Activated CD8-positive, alpha-beta memory T cell treated with anti-CD3 and anti-CD28 coated beads, Interleukin-2, amount 50 U/mL, for 4 hours (primary cell): ENCODE results near the gene CALHM3.

Experiments used
- DNase-seq: peaks from one replicate; pipeline ENCODE4 v3.0.0-alpha.2; 2020

Gene CALHM3

GRCh38 chr10:103449208-103450144 is 29.6 kb downstream of the CALHM3 start:
- DNase-seq = no peak

- DNase-seq = no peak
These were observed 30.3 kb downstream of the CALHM3 start for GRCh38 chr10:103448746-103449145.

DNA sequence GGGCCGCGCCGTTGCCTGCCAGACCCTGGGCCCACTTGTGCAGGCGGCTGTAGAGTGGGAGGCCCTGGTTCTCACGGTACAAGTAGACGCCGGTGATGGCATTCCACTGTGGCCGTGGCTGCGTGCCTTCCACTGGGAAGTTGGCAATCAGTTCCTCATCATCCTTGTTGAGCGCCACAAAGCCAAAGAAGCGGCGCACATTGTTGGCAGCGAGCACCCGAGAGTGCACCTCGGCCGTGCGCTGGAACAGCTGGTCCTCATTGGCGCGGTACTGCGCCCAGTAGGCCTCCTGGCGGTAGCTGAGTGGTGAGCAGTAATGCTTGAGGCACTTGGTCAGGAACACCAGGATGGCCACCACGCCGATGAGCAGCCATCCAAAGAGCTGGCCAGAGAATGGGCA is 31.9 kb downstream of the CALHM3 start:
- no peak for DNase-seq

GRCh38 chr10:103445767-103446567 is 33.1 kb downstream of the CALHM3 start:
- DNase-seq = no peak

DNA sequence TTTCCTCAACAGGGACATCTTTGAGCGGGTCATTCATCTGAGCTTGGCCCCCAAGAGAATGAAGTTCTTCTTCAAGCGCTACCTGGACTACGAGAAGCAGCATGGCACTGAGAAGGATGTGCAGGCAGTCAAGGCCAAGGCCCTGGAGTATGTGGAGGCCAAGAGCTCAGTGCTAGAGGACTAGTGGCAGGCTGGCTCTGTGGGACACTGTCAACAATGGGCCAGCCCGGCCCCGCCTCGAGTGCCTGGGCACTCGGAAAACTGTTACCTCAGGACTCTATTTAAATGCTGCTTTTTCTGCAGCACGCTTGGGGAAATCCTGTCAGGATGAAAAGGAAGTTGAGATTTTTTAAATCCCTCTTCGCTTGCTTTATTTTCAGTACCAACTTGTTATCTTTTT is 33.7 kb downstream of the CALHM3 start:
- DNase-seq = no peak

GRCh38 chr10:103444478-103444877 is 34.6 kb downstream of the CALHM3 start:
- no peak for DNase-seq

DNA sequence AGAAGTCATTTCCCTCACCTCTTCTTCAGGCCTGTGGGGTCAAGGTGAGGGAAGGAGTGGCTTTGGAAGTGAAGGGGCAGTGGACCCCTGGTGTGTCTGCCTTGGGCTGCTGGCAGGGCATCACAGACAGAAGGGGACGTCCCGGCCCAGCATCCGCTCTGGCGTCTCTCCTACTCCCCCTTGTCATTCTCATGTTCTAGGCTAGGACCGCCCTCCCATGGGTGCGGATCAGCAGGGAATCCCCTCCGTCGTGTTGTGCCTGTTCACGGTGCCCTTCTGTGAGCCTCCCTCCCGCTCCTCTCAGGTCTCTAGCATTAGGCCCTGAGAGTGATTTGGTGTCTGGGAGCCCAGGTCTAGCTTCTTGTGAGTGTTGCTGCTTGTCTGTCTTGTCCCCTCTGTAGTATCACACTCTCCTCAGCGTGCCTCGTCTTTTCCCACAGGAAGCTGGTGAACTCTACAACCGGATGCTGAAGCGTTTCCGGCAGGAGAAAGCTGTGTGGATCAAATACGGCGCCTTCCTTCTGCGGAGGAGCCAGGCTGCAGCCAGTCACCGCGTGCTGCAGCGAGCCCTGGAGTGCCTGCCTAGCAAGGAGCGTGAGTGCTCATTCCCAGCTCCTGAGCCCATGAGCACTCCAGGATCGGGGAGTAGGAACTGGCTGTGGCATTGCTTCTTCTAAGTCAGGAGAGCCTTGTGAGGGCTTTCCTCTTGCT is 35.4 kb downstream of the CALHM3 start:
- no peak for DNase-seq

GRCh38 chr10:103442031-103442461 is 37.0 kb downstream of the CALHM3 start:
- DNase-seq = no peak

GRCh38 chr10:103441611-103442010 is 37.4 kb downstream of the CALHM3 start:
- DNase-seq = no peak

DNA sequence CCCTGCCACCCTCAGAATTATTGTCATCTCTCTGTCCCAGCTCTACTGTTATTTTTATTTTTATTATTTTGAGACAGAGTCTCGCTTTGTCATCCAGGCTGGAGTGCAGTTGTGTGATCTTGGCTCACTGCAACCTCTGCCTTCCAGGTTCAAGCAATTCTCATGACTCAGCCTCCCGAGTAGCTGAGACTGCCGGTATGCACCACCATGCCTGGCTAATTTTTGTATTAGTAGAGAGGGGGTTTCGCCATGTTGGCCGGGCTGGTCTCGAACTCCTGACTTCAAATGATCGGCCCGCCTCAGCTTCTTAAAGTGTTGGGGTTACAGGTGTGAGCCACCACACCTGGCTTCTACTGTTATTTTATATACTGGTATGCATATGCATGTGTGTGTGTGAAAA is 37.8 kb downstream of the CALHM3 start:
- no peak for DNase-seq

GRCh38 chr10:103440416-103440815 is 38.6 kb downstream of the CALHM3 start:
- DNase-seq = no peak

- no peak for DNase-seq
These were observed 39.3 kb downstream of the CALHM3 start for GRCh38 chr10:103439776-103440175.

- no peak for DNase-seq
These were observed 45.2 kb downstream of the CALHM3 start for GRCh38 chr10:103433858-103434257.

GRCh38 chr10:103431902-103432301 is 47.1 kb downstream of the CALHM3 start:
- DNase-seq = no peak

DNA sequence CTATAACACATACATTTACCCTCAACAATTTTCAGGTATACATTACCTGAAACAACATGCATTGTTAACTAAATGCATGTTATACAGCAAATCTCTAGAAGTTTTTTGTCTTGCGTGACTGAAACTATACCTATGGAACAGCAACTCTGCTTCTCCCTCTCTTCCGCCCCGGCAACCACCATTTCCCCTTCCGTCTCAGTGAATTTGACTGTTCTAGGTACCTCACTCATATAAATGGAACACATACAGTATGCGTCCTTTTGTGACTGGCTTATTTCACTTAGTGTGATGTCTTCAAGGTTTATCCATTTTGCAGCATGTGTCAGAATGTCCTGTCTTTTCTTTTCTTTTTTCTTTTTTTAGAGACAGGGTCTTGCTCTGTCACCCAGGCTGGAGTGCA is 49.4 kb downstream of the CALHM3 start:
- no peak for DNase-seq

DNA sequence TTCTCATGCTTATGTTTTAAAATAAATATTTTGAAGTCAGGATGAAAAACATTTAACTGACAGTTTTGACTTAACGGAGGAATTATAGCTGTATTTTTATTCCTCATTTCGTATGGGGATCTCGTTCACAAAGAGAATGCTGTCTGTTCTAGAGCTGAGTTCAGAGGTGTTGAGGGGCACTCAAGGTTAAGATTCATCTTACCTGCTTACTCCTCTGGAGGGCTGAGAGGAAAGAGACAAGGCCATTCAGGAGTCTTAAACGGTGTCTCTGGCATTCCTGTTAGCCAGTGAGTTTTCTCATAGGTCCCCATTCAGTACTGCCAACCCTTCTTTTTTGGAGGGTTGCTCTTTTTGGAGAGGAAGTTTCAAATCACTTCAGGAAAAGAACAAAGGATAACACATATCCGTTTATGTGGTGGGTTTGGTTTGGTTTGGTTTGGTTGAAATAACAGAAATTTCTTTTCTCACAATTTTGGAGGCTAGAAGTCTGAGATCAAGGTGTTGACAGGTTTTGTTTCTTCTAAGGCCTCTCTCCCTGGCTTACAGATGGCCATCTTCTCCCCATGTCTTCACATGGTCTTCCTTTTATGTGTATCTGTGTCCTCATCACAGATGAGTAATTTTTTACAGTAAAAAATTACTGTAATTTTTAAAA is 49.9 kb downstream of the CALHM3 start:
- no peak for DNase-seq

DNA sequence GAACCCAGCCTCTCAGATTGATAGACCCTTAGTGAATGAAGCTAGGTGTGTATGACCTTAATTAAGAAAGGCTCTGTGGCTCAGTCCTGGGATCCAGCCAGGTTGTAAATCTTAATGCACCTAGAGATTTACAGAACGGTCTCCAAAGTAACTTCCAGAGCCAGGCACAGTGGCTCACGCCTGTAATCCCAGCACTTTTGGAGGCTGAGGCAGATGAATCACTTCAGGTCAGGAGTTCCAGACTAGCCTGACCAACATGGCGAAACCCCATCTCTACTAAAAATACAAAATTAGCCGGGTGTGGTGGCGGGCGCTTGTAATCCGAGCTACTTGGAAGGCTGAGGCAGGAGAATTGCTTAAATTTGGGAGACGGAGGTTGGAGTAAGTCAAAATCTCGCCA is 51.2 kb downstream of the CALHM3 start:
- DNase-seq = no peak

DNA sequence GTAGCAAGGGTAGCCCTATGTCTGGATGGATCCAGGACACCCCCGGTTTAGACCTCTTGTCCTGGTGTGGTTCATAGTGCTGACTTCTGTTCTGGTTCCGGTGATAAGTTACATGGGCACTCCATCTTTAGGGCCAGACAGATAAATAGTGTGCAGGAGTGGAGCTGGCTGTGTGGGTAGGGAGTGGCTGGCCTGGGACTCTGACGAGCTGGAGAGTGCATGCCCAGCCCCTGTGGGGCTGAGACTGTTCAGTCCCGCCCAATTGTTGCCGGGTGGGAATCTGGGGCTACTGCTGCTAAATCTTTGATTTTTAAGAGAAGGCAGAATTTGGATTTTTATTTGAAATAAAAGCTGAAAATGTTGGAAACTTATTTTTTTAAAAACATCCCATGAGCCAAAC is 55.3 kb downstream of the CALHM3 start:
- DNase-seq = no peak
